ENCODE results near the gene PTS. TPM values are rescaled to one million over a fixed set of nuclear protein-coding genes. Genes with fewer than 3 reads are reported as not detected.

Gene PTS
- total RNA-seq, 8 experiments from 2014 or later = 35.8 to 82.5 (median 46.3) TPM

DNA sequence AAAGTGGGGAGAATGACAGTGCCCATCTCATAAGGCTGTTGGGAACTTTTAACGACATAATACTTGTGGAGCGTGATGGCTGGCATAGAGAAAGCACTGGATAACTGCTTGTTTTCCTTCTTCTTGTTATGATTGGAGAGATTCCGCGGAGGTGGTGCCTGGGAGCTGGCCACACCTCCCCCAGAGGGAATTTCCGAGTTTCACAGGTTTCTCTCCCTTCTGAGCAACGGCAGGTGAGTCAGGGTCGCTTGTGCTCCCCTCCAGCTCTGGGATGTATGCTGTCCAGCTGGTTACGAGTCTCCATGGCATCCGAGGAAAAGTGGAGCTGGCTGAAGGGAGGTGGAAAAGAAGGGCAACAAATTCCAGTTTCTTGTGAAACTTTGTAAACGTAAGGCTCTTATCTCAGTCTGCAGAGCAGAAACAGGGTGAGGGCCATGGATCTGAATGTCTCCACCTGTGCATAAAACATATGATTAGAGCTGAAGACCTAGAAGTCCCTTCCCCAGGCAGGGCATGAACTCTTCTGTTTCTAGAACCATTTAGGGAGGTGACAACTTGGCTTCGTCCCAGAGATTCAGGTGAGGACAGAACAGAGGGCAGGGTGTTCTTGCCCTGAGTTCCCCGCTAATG is 44.4 kb downstream of the PTS start:
- no peak for ATAC-seq (replicated peaks in 6 of 8)

DNA sequence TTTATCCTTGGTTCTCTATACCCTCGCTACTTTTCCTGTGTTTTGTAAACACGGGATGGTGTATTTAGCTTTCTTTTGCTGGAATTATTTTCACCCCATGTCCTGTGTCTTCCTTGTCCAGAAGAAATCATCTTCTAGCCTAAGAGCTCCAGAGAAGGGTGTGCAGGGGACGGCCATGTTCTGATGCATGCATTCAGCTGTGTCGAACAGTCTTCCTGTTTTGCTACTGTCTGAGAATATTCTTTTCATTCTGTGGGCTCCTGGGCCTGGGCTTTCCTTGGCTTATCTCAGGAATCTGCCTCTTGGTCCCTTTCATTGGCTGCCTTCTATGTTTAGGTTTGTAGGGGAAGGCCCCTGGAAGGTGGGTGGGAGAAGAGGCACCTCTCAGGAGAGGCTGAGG is 45.0 kb downstream of the PTS start:
- Histone ChIP-seq H3K4me3 (no peak overlapping the region), H3K4me1 (replicated peaks in 1 of 2) (no peaks in the 10 kb centered on the region), H3K27ac (no peak overlapping the region)
- in situ Hi-C loops (cut with MboI; ENCODE audit: low pct_unique_long_range_greater_than_20kb in 2 of 9, low sequenced_read_pairs in 9 of 9, unreplicated experiment in 9 of 9) = loop anchor here in 1 of 9 experiments (25.0 kb wide), 1 partner anchor 184 kb away; the partner anchor contains the start of genes SDHD and TIMM8B
- ATAC-seq (replicated peaks in 6 of 8) = no peak
- 70 to 100% (median 95%) methylated on average over 1 to 4 of the region's 4 CpGs; no CpG with 5 or more reads in 2 of the 10 experiments for WGBS, 10 experiments

More for the DNA sequence above, 44.4 kb downstream of the PTS start:
- Histone ChIP-seq H3K4me1 (replicated peaks in 1 of 2) (no peaks in the 10 kb centered on the region), H3K4me3 (no peak overlapping the region), H3K27ac (no peak overlapping the region)
- 35 to 78% (median 60%) methylated on average over 2 to 12 of the region's 12 CpGs; no CpG with 5 or more reads in 1 of the 10 experiments for WGBS, 10 experiments
- in situ Hi-C loops (cut with MboI; ENCODE audit: low pct_unique_long_range_greater_than_20kb in 2 of 9, low sequenced_read_pairs in 9 of 9, unreplicated experiment in 9 of 9) = loop anchor here in 1 of 9 experiments (25.0 kb wide), 1 partner anchor 183 kb away; the partner anchor contains the start of genes SDHD and TIMM8B

GRCh38 chr11:112273066-112273465 is 46.8 kb downstream of the PTS start:
- in situ Hi-C loops (cut with MboI; ENCODE audit: low pct_unique_long_range_greater_than_20kb in 2 of 9, low sequenced_read_pairs in 9 of 9, unreplicated experiment in 9 of 9) = loop anchor here in 1 of 9 experiments (25.0 kb wide), 1 partner anchor 186 kb away; the partner anchor contains the start of genes SDHD and TIMM8B
- Histone ChIP-seq H3K4me1 (replicated peaks in 1 of 2) (no peaks in the 10 kb centered on the region), H3K27ac (no peak overlapping the region), H3K4me3 (no peak overlapping the region)
- no peak for ATAC-seq (replicated peaks in 6 of 8)
- WGBS, 10 experiments = no CpG with 5 or more reads among the region's 1 CpG

GRCh38 chr11:112274007-112274783 is 48.0 kb downstream of the PTS start:
- ATAC-seq (replicated peaks in 6 of 8) = no peak
- 49 to 100% (median 90%) methylated on average over 2 to 5 of the region's 7 CpGs; no CpG with 5 or more reads in 3 of the 10 experiments for WGBS, 10 experiments
- H3K4me1 ChIP-seq (replicated peaks in 1 of 2) = no peaks in the 10 kb centered on the region
- H3K4me3 ChIP-seq = no peak overlapping the region
- in situ Hi-C loops (cut with MboI; ENCODE audit: low pct_unique_long_range_greater_than_20kb in 2 of 9, low sequenced_read_pairs in 9 of 9, unreplicated experiment in 9 of 9) = loop anchor here in 1 of 9 experiments (25.0 kb wide), 1 partner anchor 187 kb away; the partner anchor contains the start of genes SDHD and TIMM8B
- no peak overlapping the region for H3K27ac ChIP-seq

DNA sequence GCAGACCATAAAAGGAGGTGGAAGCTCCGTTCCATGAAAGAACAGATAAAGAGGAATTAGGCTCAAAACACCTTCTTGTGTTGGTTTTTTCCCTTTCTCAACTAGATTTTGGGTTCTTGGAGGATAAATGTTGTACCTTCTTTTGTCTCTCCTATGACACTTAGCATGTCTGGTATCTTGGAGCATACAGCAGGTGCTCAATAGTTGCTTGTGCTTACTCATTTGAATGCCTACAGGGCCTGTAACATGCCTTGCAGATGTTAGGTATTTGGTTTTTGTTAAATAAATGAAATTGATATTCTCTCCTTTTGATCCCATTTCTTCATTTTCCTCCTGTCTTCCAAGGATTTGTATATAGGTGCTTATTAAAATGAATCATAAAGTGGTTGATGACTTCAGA is 50.8 kb downstream of the PTS start:
- WGBS, 10 experiments = 57 to 100% (median 92%) methylated on average over 1 of the region's 1 CpG; no CpG with 5 or more reads in 6 of the 10 experiments
- in situ Hi-C loops (cut with MboI; ENCODE audit: low pct_unique_long_range_greater_than_20kb in 2 of 9, low sequenced_read_pairs in 9 of 9, unreplicated experiment in 9 of 9) = loop anchor here in 6 of 9 experiments (25.0 kb wide), 3 partner anchors 285 to 1010 kb away; no protein-coding TSS in a partner anchor
- H3K27ac ChIP-seq = no peak overlapping the region
- H3K4me3 ChIP-seq = no peak overlapping the region
- H3K4me1 ChIP-seq (replicated peaks in 1 of 2) = peaks cover 2 to 4% of the 10 kb centered on the region in 2 donors
- ATAC-seq (replicated peaks in 6 of 8) = no peak

DNA sequence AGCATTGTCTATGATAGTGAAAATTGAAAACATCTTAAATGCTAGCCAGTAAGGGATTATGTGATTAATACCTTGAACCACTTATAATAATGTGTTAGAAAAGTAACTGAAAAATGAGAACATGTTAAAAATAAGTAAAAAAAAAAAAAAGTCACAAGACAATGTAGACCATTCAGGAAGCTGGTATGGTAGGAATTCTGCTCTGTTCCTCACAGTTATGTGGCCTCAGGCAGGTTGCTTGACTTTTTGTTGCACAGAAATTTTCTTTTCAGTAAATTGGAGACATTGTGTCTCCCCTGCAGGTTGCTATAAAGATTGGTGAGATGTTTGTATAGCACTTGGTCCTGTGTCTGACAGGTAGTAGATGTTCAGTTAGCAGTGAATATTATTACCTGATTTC is 51.7 kb downstream of the PTS start:
- in situ Hi-C loops (cut with MboI; ENCODE audit: low pct_unique_long_range_greater_than_20kb in 2 of 9, low sequenced_read_pairs in 9 of 9, unreplicated experiment in 9 of 9) = loop anchor here in 6 of 9 experiments (25.0 kb wide), 3 partner anchors 284 to 1009 kb away; no protein-coding TSS in a partner anchor

GRCh38 chr11:112278803-112279202 is 52.6 kb downstream of the PTS start:
- Histone ChIP-seq H3K4me1 (replicated peaks in 1 of 2) (peaks cover 2 to 4% of the 10 kb centered on the region in 2 donors), H3K4me3 (no peak overlapping the region), H3K27ac (no peak overlapping the region)
- in situ Hi-C loops (cut with MboI; ENCODE audit: low pct_unique_long_range_greater_than_20kb in 2 of 9, low sequenced_read_pairs in 9 of 9, unreplicated experiment in 9 of 9) = loop anchor here in 6 of 9 experiments (25.0 kb wide), 3 partner anchors 283 to 1008 kb away; no protein-coding TSS in a partner anchor
- no peak for ATAC-seq (replicated peaks in 6 of 8)
- 64 to 100% (median 82%) methylated on average over 1 to 2 of the region's 3 CpGs; no CpG with 5 or more reads in 6 of the 10 experiments for WGBS, 10 experiments

More for the DNA sequence above, 51.7 kb downstream of the PTS start:
- Histone ChIP-seq H3K27ac (no peak overlapping the region), H3K4me1 (replicated peaks in 1 of 2) (peaks cover 2 to 4% of the 10 kb centered on the region in 2 donors), H3K4me3 (no peak overlapping the region)
- ATAC-seq (replicated peaks in 6 of 8) = no peak

DNA sequence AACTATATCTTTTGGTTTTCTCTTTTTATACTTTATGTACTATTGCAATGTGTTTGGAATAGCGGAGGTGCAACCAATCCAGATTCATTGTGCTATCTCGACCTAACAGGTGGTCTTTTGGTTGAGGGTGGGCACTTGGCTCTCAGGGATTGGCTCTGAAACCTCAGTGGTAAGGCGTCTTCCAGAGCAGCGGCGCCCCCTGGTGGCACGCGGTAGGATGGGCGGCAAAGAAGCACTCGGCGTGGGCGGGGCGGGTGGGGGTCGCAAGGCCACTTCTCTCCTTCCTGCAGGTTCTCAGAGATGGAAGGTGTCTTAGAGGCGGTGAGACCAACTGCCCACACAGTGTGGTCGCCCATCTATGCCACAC is 53.7 kb downstream of the PTS start:
- H3K4me3 ChIP-seq = peak overlapping the region in 3 of 5 donors; percentile 4 to 7 (median 7)
- in situ Hi-C loops (cut with MboI; ENCODE audit: low pct_unique_long_range_greater_than_20kb in 2 of 9, low sequenced_read_pairs in 9 of 9, unreplicated experiment in 9 of 9) = loop anchor here in 6 of 9 experiments (5.0 to 25.0 kb wide), 4 partner anchors 58 to 1007 kb away; no protein-coding TSS in a partner anchor
- peaks cover 2 to 4% of the 10 kb centered on the region in 2 donors for H3K4me1 ChIP-seq (replicated peaks in 1 of 2)
- whole genome bisulfite sequencing, 10 experiments = 0 to 20% methylated on average over 1 of the region's 15 CpGs; no CpG with 5 or more reads in 8 of the 10 experiments
- ATAC-seq (replicated peaks in 6 of 8) = peak in 7 of 8 experiments; percentile 58 to 83 (median 66)
- no peak overlapping the region for H3K27ac ChIP-seq

GRCh38 chr11:112280268-112281126 is 54.3 kb downstream of the PTS start:
- in situ Hi-C loops (cut with MboI; ENCODE audit: low pct_unique_long_range_greater_than_20kb in 2 of 9, low sequenced_read_pairs in 9 of 9, unreplicated experiment in 9 of 9) = loop anchor here in 6 of 9 experiments (5.0 to 25.0 kb wide), 4 partner anchors 58 to 1007 kb away; no protein-coding TSS in a partner anchor
- H3K27ac ChIP-seq = no peak overlapping the region
- 0 to 60% (median 0%) methylated on average over 1 to 17 of the region's 18 CpGs; no CpG with 5 or more reads in 1 of the 10 experiments for WGBS, 10 experiments

DNA sequence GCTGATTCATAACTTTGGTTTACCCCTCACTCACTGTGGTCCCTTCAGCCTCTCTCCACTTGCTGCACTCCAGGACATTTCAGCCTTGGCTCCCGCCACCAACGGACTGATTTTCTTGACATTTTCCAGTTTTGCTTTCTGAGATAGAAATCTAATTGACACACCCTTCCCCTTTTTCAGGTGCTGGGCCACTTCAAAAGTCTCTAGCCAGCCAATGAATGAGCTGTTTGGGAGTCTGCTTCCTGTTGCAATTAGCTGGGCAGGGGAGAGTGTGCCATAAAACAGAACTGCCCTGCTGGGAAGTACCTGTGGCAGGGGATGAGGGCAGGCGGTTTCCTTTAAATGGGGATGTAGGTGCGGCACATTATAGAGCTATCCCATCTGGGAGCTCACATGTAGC is 55.5 kb downstream of the PTS start:
- Histone ChIP-seq H3K27ac (no peak overlapping the region), H3K4me1 (replicated peaks in 1 of 2) (peaks cover 15% of the 10 kb centered on the region in 2 donors), H3K4me3 (no peak overlapping the region)
- in situ Hi-C loops (cut with MboI; ENCODE audit: low pct_unique_long_range_greater_than_20kb in 2 of 9, low sequenced_read_pairs in 9 of 9, unreplicated experiment in 9 of 9) = loop anchor here in 6 of 9 experiments (5.0 to 25.0 kb wide), 4 partner anchors 59 to 1006 kb away; no protein-coding TSS in a partner anchor
- no peak for ATAC-seq (replicated peaks in 6 of 8)
- 73 to 100% (median 100%) methylated on average over 1 to 4 of the region's 4 CpGs; no CpG with 5 or more reads in 3 of the 10 experiments for WGBS, 10 experiments

More at GRCh38 chr11:112280268-112281126, 54.3 kb downstream of the PTS start:
- H3K4me3 ChIP-seq = peak overlapping the region in 3 of 5 donors; percentile 4 to 7 (median 7)
- H3K4me1 ChIP-seq (replicated peaks in 1 of 2) = peaks cover 4% of the 10 kb centered on the region in 2 donors
- ATAC-seq (replicated peaks in 6 of 8) = peak; percentile 86 to 94 (median 90)

Data from motor neuron (in vitro differentiated cells).